NCI-H69 (cell line): ENCODE data around the gene CCDC74B.
"Not testable (repeated sequence)": the region's sequence is repeated elsewhere in the genome, so short reads cannot be mapped to it uniquely, and the experiment has no call there.

Experiments used
- DNase-seq: peaks from one replicate; lab custom pipeline; 2025; lab: John Stamatoyannopoulos, UW

The CCDC74B gene

DNA sequence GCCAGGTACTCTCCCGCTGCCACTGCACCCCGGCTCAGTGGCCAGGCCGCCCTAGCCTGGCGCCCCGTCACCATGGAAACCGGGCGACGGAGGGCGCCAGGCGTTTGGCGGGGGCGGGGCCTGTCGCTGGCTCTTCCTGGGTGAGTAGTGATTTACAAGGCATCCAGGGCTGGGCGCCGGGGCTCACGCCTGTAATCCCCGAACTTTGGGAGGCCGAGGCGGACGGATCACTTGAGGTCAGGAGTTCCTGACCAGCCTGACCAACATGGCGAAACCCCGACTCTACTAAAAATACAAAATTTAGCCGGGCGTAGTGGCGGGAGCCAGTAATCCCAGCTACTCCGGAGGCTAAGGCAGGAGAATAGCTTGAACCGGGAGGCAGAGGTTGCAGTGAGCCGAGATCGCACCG, at the start of gene CCDC74B:
TSS of gene CCDC74B (minus strand) at position 107 of the 409 bp plus-strand sequence. CDS start 116 bp downstream, outside the sequence.
- DNase-seq = peak; percentile 80

DNA sequence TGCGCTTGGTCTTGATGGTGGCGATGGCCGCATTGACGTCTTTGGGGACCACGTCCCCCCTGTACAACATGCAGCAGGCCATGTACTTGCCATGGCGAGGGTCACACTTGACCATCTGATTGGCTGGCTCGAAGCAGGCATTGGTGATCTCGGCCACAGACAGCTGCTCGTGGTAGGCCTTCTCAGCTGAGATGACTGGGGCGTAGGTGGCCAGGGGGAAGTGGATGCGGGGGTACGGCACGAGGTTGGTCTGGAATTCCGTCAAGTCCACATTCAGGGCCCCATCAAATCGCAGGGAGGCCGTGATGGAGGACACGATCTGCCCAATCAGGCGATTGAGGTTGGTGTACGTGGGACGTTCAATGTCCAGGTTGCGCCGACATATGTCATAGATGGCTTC, 48.9 kb upstream of the CCDC74B start:
- DNase-seq = not testable (repeated sequence)

DNA sequence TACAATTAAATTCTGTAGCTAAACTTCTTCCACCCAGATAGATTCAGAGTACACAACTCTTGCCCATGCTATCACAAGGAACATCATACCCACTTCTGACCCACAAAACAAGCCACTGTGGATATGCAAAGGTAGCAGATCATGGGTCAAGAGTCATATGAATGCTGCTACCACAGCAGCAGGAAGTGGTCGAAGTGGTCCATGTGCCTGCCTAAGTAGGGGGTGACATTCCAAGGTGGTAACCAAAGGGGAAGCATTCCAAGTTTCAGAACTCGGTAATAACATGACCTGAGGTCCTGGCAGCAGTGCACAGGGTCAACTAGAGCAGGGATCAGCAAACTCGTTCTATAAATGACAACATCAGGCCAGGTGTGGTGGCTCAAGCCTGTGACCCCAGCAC, 47.5 kb upstream of the CCDC74B start:
- not testable (repeated sequence) for DNase-seq

DNA sequence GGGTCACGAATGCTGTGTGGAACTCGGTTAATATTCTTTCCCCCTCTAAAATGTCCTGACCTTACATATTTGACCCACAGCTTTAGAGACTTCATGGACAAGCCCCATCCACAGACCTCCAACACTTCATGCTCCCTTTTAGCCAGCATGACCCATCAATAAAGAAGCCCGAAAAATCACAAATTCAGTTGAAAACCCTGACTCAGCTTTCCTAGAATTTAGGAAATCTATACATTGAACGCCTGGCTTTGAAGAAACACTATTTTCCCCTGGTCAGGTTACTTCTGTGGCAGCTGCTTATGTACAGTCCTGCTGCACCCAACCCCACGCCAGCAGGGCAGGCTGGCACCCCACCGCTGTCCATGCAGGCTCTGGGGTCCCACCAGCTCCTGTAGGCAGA, 46.4 kb upstream of the CCDC74B start:
- DNase-seq = not testable (repeated sequence)

DNA sequence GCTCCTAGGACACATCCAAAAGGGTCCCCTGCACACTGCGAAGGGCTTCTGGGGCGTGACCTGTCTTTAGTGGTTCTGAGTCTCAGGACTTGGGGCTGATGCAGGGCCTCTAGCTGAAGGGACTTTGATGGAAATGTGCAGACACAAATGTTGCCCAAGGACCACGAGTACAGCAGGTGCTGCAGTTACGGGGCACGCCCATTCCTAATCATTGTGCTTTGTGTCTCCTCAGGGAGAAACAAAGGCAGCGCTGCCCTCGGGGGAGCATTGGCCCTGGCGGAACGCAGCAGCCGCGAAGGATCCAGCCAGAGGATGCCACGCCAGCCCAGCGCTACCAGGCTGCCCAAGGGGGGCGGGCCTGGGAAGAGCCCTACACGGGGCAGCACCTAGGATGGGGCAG, 45.3 kb upstream of the CCDC74B start:
- no peak for DNase-seq

DNA sequence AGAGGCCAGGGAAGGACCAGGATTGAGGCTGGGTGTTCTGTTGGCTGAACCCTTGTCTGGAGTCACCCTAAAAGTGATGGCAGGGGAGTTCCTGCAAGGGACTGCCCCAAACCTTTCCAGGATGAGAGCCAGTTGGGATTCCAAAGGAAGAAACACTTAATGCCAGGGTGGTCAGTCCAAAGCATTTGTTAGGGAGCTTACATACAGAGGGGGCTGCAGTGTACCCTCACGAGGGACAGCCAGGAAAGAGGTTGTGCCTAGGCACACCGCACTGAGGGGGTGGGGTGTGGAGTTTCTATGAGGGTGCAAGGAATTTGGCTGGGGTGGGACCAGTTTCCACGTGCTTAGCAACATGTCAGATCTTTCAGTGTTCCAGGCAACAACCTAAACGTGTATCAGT, 44.0 kb upstream of the CCDC74B start:
- DNase-seq = not testable (repeated sequence)

DNA sequence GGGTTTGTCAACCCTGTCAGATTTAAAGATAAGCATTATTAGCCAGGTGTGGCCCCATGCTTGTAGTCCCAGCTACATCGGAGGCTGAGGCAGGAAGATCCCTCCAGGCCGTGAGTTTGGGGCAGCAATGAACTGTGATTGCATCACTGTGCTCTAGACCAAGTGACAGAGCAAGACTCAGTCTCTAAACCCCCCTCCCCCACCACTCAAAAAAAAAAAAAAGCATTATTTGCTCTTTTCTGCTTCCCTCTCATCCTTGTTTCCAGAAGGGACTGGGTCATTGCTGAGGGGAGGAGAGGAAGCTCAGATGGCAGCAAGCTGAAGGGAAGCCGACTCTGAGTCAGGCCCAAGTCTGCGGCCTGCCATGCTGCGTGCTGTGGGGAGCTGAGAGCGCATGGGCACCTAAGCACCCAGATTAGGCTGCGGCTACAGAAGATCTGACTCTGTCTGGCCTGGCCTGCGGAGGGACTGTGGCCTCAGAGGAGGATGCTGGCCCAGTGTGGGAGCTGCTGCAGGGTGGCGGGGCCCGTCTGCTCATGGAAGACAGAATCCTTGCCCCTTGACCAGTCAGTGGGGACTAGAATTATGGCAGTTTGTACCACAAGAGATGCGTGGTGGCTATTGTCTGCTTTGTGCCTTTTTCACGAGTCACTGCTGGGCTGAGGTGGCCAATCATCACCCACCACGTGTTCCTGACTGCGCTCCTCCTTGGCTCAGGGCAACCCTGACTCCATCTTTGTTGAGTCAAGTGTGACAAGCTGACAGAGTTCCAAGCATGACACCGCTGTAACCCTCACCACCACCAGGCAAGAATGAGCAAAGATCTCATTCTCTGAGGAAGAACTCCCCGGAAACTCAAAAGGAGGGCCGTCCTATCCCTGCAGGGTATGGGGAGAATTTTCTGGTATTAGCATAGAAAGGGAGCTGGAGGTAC, 43.2 kb upstream of the CCDC74B start:
- DNase-seq = not testable (repeated sequence)

DNA sequence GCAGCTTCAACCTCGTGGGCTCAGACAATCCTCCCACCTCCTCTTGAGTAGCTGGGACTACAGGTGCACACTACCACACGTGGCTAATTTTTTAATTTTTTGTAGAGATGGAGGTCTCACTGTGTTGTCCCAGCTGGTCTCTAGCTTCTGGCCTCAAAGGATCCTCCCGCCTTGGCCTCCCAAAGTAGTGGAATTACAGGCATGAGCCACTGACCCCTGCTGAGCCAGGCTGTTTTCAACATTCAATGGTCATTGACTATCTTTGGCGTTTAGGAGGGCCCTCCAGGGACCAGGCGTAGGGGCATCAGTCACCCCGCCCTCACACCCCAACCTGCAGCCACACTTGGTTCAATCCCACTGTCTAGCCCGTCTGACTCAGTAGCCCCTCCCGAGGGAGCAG, 42.4 kb upstream of the CCDC74B start:
- DNase-seq = no peak

DNA sequence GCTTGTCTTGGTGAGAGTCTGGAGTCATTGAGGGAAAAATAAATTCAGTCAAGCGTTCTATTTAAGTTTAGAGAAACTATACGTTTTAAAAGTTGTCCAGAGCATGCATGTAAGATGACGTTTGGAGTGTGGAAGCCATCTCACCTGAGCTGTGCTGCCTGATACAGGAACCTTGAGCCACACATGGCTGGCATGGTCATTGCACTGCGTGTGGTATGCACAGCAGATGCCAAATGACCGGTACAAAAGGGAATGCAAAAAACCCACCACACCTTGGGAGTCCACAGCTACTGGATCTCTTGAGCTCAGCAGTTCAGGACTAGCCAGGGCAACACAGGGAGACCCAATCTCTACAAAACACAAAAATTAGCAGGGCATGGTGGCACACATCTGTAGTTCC, 41.5 kb upstream of the CCDC74B start:
- DNase-seq = no peak

DNA sequence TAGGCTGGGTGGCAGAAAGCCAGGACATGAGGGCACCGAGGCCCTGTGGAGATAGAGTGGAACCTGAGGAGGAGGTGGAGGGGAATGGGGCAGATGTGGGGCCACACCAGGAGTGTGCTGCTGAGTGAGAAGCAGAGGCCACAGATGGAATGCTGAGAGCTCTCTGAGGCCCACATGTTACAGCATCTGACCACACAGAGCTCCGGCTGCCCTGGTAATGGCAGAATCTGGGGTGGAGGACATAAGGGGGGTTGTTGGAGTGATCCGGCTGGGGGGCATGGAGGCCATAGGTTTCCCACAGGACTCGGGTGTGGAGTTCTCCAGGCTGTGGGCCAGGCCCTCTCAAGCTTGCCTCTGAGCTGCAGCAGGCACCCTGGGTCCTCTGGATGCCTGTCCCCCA, 41.0 kb upstream of the CCDC74B start:
- DNase-seq = no peak

DNA sequence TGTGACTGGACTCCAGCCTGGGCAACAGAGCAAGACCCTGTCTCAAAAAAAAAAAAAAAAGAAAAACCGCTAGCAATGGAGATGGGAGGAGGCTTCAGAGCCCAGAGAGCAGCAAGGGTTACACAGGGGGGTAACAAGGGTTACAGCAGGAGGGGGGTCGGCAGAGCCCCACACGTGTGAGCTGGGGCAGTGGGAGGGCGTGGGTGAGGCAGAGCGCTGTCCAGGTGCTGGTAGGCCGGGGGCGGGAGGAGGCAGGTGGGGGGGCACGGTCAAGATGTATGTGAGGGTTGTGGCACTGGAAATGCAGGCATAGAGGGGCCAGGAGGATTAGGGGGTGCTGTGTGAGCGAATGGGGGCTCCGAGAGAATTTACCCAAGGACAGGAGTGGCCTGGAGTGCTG, 40.5 kb upstream of the CCDC74B start:
- DNase-seq = no peak

DNA sequence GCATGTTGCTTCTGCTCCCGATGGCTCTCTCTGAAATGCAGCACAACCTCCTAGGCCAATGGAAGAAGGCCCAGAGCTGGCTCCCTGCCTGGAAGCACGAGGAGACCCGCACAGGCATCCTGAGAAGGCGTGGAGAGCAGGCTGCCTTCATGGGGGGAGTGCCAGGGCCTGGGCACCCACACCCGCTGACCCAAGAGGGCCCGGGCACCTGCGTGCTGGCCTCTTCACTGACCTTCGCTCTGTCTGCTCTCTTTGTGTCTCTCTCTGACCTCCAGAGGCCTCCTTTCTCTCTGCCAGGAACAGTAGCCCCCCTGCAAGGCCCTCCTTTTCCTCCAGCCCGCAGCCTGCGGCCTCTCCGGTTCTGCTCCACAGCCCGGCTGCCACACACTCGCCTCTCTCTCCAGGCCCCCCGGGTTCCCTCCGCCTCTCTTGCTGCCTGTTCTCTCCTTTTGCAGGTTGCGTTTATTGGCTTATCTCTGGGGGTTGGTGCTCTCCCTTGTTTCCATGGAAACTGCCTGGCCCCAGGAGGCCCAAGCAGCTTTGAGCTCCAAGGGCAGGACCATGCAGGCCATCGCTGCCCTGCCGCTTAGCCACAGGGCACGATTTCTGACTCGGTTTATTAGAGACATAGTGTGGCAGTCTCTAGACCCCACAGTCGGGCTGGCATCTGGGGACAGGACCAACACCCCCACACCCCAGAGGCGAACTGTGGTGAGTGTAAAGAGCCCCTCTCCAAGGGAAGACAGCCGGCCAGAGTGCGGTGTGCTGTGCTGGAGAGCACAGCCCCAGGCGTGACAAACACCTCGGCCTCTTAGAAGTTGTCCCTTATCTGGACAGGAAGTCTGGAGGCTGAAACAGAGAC, 38.8 kb upstream of the CCDC74B start:
- DNase-seq = no peak

DNA sequence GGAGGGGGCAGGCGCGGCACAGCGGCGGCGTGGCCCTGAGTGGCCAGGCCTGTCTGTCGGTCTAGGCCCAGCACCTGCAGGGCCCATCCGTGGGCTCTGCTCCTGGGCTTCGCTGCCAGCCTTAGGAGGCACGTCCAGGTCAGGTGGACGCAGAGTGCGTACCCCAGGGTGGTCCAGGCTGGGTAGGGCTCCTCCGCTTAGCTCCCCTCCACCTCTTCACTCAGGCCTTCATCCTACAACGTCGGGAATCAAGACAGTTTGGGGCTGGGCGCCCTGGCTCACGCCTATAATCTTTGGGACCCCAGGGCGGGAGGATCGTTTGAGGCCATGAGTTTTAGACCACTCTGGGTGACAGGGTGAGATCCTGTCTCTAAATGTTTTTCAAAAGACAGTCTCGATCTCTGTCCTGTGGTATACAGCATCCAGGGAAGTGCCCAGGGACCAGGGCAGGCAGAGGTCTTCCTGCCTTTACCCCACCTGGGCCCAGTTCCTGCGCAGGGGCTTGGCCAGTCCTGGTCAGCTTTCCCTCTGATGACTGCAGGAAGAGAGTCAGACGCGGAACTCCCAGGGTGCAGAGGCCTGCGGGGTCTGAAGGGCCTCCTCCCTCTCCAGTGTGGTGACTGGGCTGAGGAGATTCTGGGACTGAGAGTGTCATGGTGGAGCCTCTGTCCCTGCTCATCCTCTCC, 38.1 kb upstream of the CCDC74B start:
- not testable (repeated sequence) for DNase-seq

DNA sequence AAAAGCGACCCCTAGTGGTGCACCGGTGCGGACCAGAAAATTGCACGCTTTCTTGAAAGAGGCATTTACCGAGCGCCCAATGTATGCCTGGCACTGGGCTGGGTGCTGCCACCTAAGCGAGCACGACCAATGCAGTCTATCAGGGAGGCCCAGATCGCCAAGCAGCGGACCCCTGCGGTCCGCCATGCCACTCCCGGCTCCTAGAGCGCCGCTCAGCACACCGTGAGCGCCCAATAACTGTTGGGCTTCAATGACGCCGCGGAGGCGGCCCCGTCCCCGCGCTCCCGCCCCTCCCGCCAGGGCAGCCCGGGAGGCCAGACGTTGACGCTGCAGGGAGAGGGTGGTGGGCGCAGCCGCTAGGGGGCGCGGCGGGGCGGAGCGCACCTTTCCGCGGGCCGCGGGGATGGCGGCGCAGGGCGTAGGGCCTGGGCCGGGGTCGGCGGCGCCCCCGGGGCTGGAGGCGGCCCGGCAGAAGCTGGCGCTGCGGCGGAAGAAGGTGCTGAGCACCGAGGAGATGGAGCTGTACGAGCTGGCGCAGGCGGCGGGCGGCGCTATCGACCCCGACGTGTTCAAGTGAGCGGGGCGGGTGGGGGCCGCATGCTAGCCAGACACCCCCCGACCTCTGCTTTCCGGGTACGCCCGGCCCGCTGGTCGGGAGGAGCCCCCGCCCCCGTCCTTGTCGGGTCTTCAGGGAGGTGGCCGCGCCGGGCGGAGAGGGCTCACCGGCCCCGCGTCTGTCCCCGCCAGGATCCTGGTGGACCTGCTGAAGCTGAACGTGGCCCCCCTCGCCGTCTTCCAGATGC, 37.2 kb upstream of the CCDC74B start, which contains the start of gene MZT2B:
TSS of gene MZT2B (plus strand) at position 383 of the 803 bp plus-strand sequence. CDS start at position 404, 21 bp downstream.
- DNase-seq = peak; percentile 87

DNA sequence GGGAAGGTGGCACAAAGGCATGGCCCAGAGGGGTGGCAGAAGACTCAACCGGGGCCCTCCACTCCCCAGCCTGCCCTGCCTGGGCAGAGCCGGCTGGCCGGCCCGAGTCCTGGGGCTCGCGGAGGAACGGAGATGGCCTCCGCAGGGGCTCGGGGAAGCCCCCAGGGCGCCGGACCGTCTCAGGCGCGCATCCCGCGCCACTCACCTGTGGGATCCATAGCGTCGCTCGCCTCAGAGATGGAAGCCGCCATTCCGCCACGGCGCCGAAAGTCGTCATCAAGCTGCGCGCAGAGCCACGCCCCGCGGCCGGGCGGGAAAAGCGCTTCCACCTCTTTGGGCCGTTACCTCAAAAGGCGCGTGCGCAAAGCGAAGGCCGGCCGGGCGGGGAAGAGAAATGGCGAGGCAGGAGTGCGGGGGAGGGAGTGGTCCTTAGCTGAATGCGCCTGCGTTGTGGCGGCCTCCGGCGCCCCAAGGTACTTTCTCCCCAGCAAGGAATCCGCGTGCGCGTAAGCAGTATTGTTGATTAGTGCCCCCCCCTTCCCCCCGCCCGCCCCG, 36.5 kb upstream of the CCDC74B start, which contains the start of gene SMPD4:
TSS of gene SMPD4 (minus strand) at position 278 of the 555 bp plus-strand sequence. CDS start 5,010 bp downstream, outside the sequence.
- peak; percentile 94 for DNase-seq

DNA sequence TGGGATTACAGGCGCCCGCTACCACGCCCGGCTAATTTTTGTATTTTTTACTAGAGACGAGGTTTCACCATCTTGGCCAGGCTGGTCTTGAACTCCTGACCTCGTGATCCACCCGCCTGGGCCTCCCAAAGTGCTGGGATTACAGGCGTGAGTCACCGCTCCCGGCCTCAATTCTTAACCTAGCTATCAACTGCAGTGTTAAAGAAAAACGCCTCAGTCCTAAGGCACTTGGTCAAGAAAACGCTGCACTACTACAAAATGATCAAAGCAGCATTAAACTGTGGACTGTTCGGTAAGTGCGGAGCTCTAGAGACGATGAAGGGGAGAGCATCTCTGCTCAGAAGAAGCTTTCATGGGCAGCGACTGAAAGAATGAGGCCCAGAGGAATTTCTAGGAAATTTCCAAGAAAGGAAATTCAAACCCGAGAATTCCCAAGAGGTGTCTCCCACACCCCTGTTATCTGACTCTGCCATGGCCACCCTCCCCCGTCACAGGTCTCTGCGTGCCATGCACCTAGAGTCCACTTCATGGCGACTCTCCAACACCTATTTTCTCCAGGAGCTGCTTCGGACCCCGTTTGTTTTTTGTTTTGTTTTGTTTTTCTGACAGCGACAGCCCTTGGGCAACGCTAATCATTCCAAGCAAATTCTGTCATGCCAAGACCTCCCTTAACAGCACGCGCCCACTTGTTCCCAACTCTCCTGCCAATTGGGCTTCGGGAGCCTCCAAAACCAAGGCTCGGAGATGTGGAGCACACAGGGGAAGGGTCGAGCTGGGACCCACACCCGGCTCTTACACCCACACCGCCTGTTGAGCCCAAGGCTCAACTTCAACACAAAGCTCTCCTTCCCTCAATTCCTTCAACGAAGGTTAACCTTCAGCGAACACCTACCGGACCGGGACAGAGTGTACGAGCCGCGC, 35.8 kb upstream of the CCDC74B start:
- DNase-seq = not testable (repeated sequence)

DNA sequence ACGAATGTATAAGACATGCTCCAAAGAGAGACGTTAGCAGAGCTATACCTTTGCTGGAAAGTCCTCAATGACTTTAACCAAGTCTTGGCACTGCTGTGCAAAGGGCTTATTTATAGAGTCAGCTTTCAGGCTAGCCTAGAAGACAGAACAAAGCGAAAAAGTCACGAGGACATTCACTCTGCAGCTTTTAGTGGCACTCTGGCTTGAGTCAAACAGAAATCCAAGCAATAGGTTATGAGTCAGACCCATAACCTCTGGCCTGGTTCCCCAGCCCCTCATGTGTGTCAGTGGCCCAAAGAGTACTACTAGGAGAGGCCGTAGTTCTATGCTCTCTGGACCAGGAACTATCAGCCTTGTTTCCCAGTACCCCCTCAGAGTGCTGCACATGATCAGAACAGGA, 30.0 kb upstream of the CCDC74B start:
- not testable (repeated sequence) for DNase-seq

DNA sequence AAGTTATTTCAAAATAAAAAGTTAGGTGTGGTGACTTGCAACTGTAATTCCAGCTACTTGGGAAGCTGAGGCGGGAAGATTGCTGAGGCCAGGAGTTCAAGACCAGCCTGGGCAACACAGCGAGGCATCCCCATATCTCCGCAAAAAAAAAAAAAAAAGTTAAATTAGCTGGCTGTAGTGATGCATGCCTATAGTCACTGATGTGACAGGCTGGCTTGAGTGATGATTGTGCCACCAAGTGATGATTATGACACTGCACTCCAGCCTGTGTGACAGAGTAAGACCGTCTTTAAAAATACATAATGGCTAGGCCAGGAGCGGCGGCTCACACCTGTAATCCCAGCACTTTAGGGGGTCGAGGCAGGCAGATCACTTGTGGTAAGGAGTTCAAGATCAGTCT, 25.0 kb upstream of the CCDC74B start:
- DNase-seq = no peak

DNA sequence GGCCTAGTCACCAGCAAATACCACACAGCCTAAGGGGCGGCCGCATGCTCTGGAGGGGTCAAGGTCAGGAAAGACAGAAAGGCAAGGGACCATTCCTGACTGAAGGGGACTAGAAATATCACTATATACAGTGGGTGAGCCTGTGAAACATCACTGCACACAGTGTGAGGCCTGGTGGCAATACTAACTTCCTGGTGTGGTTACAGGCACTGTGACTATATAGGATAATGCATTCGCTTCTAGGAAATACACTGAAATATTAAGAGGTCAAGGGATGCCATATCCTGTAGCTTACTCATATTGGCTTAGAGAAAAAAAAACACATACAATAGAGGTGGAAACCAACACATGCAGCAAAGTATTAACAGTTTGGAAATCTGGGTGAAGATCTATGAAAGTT, 24.3 kb upstream of the CCDC74B start:
- DNase-seq = not testable (repeated sequence)

DNA sequence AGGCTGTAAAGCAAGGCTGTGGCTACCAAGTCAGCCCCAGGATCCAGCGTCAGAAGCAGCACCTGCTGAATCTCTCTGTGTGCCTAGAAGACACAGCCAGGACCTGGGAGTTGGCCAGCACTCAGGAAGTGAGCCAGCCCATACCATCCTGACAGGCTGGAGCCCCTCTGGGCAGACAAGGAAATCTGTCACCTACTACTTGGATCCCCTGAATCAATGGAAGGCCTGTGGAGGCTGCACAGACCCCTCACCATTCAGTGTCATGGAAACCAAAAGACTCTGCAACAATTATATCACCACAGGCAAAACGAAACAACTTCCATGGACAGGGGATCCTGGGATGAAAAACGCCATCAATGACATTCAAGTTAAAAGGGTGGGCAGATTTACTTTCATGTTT, 21.7 kb upstream of the CCDC74B start:
- not testable (repeated sequence) for DNase-seq
